HG03060 (cell line): Measurements from ENCODE around the gene ZNF296.

Experiments
- ATAC-seq: cut with Tn5 transposase; IDR thresholded peaks from one replicate; pipeline ENCODE4 v1.9.1; 2021; ENCODE audit warnings: low read depth, moderate number of reproducible peaks; ENCODE audit not compliant: unreplicated experiment

Gene ZNF296

GRCh38 chr19:45063851-45064801 lies 12.2 kb downstream of the ZNF296 start:
- ATAC-seq = no peak

GRCh38 chr19:45061965-45062364 lies 14.3 kb downstream of the ZNF296 start:
- no peak for ATAC-seq

- ATAC-seq = no peak
Measured at GRCh38 chr19:45059258-45059965, 16.9 kb downstream of the ZNF296 start.

GRCh38 chr19:45058622-45059159 lies 17.6 kb downstream of the ZNF296 start:
- no peak for ATAC-seq

- ATAC-seq = no peak
Measured at GRCh38 chr19:45057444-45057843, 18.8 kb downstream of the ZNF296 start.

GRCh38 chr19:45056831-45057230 lies 19.4 kb downstream of the ZNF296 start:
- no peak for ATAC-seq

- ATAC-seq = no peak
Measured at GRCh38 chr19:45051929-45052579, 24.2 kb downstream of the ZNF296 start.

- no peak for ATAC-seq
Measured at GRCh38 chr19:45050036-45050435, 26.2 kb downstream of the ZNF296 start.

- no peak for ATAC-seq
Measured at GRCh38 chr19:45049073-45049736, 27.1 kb downstream of the ZNF296 start.

- no peak for ATAC-seq
Measured at GRCh38 chr19:45047188-45047797, 29.0 kb downstream of the ZNF296 start.

GRCh38 chr19:45046355-45046754 lies 29.9 kb downstream of the ZNF296 start:
- ATAC-seq = no peak

GRCh38 chr19:45045671-45046353 lies 30.5 kb downstream of the ZNF296 start:
- no peak for ATAC-seq

- no peak for ATAC-seq
Measured at GRCh38 chr19:45041125-45041524, 35.2 kb downstream of the ZNF296 start.

GRCh38 chr19:45040059-45040771 lies 36.1 kb downstream of the ZNF296 start:
- no peak for ATAC-seq

- no peak for ATAC-seq
Measured at GRCh38 chr19:45038931-45039893, 37.1 kb downstream of the ZNF296 start, which contains the start of gene CLASRP. TSS of gene CLASRP (plus strand) at chr19:45039045. CDS start at chr19:45040213, 1,168 bp downstream.

GRCh38 chr19:45037393-45038169 lies 38.7 kb downstream of the ZNF296 start:
- ATAC-seq = no peak

GRCh38 chr19:45035755-45036154 lies 40.5 kb downstream of the ZNF296 start:
- no peak for ATAC-seq
